Right lobe of liver (tissue), 4 donors: ENCODE results near the gene AOC2.

Experiments used
- CTCF ChIP-seq, 4 donors: fragments of 200-600 bp in 3 of 4; fragments of 450-650 bp in 1 of 4; IDR thresholded peaks; one replicate each; pipeline versions ENCODE4 v1.5.1 to v1.8.0; 2016 to 2022; ENCODE audit warnings: antibody characterized with exemption in 4 of 4, mild to moderate bottlenecking in 2 of 4
- POLR2A ChIP-seq: fragments of 450-650 bp; IDR thresholded peaks from one replicate; pipeline ENCODE4 v1.6.1; 2017; ENCODE audit warnings: antibody characterized with exemption, mild to moderate bottlenecking
- donor health status: DM: no; HTN: no; CAD: no.
- donor health status: DM: no; HTN: no; CAD: no.
- donor health status: DM: no; HTN: yes; CAD: no.

- no peak for TF ChIP-seq CTCF (IDR thresholded peaks at IDR 0.05)
- TF ChIP-seq POLR2A, result no peak
Observed at GRCh38 chr17:42798011-42798382, 46.4 kb upstream of the AOC2 start.
